ENCODE data around the gene UROD. TPM values are rescaled to one million over a fixed set of nuclear protein-coding genes. Genes with fewer than 3 reads are reported as not detected.

The UROD gene
- polyA plus RNA-seq, 1 donor from 2014 or later, result 96.9 TPM

DNA sequence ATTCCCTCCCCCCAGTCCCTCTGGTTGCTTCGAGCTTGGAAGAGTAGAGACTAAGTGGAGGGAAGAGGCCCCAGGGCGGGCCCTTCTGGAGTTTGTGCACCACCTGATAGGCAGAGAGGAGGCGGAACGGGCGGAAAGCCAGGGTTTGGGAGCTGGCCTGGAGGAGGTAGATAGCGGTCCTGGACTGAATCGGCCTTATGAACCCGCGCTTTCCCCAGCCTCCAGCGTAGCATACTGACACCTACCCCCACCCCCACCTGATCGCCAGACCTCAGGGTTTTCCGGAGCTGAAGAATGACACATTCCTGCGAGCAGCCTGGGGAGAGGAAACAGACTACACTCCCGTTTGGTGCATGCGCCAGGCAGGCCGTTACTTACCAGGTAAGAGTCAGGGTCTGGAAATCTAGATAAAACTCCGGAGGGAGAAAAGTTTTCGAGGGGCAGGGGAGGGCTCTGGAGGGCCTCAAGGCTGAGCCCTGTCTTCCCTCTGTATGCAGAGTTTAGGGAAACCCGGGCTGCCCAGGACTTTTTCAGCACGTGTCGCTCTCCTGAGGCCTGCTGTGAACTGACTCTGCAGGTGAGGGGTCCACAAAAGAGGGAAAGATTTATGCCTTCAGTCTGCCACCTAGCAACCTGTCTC lies 705 bp downstream of the UROD start:
- Histone ChIP-seq H3K9me3 (ENCODE audit: low read length) (no peaks in the 10 kb centered on the region), H3K79me2 (replicated peaks; ENCODE audit: insufficient read depth, low read length) (peaks cover 8% of the 10 kb centered on the region), H3K36me3 (ENCODE audit: insufficient read depth, low read length) (no peaks in the 10 kb centered on the region), H3F3A (ENCODE audit: insufficient read depth, low read length, poor library complexity, severe bottlenecking) (no peaks in the 10 kb centered on the region), H3K4me2 (ENCODE audit: low read length) (peak overlapping the region; percentile 99), H2AFZ (ENCODE audit: low read depth, low read length) (peak overlapping the region; percentile 77), H3K9ac (ENCODE audit: low read length) (peak overlapping the region; percentile 65), H3K9me2 (ENCODE audit: insufficient read depth, low read length) (no peaks in the 10 kb centered on the region), H4K20me1 (ENCODE audit: insufficient read depth) (no peaks in the 10 kb centered on the region), H3K4me3 (ENCODE audit: low read length) (peak overlapping the region; percentile 98), H3K27ac (ENCODE audit: low read length) (no peak overlapping the region), H3K27me3 (ENCODE audit: insufficient read depth, low read depth, low read length) (no peaks in the 10 kb centered on the region)
- no peak for TF ChIP-seq POLR2AphosphoS5 (IDR thresholded peaks at IDR 0.05)
- TF ChIP-seq, protein P1, sequence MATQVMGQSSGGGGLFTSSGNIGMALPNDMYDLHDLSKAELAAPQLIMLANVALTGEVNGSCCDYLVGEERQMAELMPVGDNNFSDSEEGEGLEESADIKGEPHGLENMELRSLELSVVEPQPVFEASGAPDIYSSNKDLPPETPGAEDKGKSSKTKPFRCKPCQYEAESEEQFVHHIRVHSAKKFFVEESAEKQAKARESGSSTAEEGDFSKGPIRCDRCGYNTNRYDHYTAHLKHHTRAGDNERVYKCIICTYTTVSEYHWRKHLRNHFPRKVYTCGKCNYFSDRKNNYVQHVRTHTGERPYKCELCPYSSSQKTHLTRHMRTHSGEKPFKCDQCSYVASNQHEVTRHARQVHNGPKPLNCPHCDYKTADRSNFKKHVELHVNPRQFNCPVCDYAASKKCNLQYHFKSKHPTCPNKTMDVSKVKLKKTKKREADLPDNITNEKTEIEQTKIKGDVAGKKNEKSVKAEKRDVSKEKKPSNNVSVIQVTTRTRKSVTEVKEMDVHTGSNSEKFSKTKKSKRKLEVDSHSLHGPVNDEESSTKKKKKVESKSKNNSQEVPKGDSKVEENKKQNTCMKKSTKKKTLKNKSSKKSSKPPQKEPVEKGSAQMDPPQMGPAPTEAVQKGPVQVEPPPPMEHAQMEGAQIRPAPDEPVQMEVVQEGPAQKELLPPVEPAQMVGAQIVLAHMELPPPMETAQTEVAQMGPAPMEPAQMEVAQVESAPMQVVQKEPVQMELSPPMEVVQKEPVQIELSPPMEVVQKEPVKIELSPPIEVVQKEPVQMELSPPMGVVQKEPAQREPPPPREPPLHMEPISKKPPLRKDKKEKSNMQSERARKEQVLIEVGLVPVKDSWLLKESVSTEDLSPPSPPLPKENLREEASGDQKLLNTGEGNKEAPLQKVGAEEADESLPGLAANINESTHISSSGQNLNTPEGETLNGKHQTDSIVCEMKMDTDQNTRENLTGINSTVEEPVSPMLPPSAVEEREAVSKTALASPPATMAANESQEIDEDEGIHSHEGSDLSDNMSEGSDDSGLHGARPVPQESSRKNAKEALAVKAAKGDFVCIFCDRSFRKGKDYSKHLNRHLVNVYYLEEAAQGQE (IDR thresholded peaks at IDR 0.05; ENCODE audit: borderline replicate concordance), result no peak
- TF ChIP-seq MXI1 (conservative IDR thresholded peaks at IDR 0.05; ENCODE audit: poor library complexity, severe bottlenecking), result no peak
- TF ChIP-seq EP300 (conservative IDR thresholded peaks at IDR 0.05; ENCODE audit: poor library complexity, severe bottlenecking), result no peak
- TF ChIP-seq EZH2 (IDR thresholded peaks at IDR 0.05; ENCODE audit: borderline replicate concordance, insufficient read depth, low read length, poor library complexity, severe bottlenecking), result no peak
- TF ChIP-seq, protein P2, sequence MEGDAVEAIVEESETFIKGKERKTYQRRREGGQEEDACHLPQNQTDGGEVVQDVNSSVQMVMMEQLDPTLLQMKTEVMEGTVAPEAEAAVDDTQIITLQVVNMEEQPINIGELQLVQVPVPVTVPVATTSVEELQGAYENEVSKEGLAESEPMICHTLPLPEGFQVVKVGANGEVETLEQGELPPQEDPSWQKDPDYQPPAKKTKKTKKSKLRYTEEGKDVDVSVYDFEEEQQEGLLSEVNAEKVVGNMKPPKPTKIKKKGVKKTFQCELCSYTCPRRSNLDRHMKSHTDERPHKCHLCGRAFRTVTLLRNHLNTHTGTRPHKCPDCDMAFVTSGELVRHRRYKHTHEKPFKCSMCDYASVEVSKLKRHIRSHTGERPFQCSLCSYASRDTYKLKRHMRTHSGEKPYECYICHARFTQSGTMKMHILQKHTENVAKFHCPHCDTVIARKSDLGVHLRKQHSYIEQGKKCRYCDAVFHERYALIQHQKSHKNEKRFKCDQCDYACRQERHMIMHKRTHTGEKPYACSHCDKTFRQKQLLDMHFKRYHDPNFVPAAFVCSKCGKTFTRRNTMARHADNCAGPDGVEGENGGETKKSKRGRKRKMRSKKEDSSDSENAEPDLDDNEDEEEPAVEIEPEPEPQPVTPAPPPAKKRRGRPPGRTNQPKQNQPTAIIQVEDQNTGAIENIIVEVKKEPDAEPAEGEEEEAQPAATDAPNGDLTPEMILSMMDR (IDR thresholded peaks at IDR 0.05; ENCODE audit: poor library complexity, severe bottlenecking), result no peak
- TF ChIP-seq SMC3 (conservative IDR thresholded peaks at IDR 0.05; ENCODE audit: poor library complexity), result no peak
- TF ChIP-seq RAD21 (conservative IDR thresholded peaks at IDR 0.05), result no peak
- TF ChIP-seq TAF1 (IDR thresholded peaks at IDR 0.05; ENCODE audit: low read depth), result no peak

DNA sequence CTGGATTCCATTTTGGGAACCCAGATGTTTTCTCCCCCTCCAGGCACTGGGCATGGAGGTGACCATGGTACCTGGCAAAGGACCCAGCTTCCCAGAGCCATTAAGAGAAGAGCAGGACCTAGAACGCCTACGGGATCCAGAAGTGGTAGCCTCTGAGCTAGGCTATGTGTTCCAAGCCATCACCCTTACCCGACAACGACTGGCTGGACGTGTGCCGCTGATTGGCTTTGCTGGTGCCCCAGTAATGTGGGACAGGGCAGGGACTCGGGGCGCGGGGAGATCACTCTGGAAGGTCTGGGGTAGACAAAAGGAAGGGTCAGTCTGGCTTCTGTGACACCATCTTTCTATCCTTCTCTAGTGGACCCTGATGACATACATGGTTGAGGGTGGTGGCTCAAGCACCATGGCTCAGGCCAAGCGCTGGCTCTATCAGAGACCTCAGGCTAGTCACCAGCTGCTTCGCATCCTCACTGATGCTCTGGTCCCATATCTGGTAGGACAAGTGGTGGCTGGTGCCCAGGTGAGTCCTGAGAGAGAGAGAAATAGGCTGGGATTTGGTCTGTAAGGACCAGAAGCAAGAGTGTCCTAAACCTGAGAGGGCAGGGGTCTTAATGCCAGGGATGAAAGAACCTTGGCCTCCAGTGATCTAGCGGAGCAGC lies 1.6 kb downstream of the UROD start:
- Histone ChIP-seq H3K9me3 (ENCODE audit: low read length) (no peaks in the 10 kb centered on the region), H3K27ac (ENCODE audit: low read length) (no peak overlapping the region), H3K9ac (ENCODE audit: low read length) (no peak overlapping the region), H3K79me2 (replicated peaks; ENCODE audit: insufficient read depth, low read length) (peaks cover 8% of the 10 kb centered on the region), H3K36me3 (ENCODE audit: insufficient read depth, low read length) (no peaks in the 10 kb centered on the region), H4K20me1 (ENCODE audit: insufficient read depth) (no peaks in the 10 kb centered on the region), H2AFZ (ENCODE audit: low read depth, low read length) (no peak overlapping the region), H3K27me3 (ENCODE audit: insufficient read depth, low read depth, low read length) (no peaks in the 10 kb centered on the region), H3K9me2 (ENCODE audit: insufficient read depth, low read length) (no peaks in the 10 kb centered on the region), H3F3A (ENCODE audit: insufficient read depth, low read length, poor library complexity, severe bottlenecking) (no peaks in the 10 kb centered on the region), H3K4me3 (ENCODE audit: low read length) (no peak overlapping the region), H3K4me2 (ENCODE audit: low read length) (no peak overlapping the region)
- no peak for TF ChIP-seq EP300 (conservative IDR thresholded peaks at IDR 0.05; ENCODE audit: poor library complexity, severe bottlenecking)
- TF ChIP-seq, protein P2 (IDR thresholded peaks at IDR 0.05; ENCODE audit: poor library complexity, severe bottlenecking), result no peak

All from neural cell (in vitro differentiated cells).